Panc1 (cell line): Measurements from ENCODE around the gene UFD1. TPM values are rescaled to one million over a fixed set of nuclear protein-coding genes. Genes with fewer than 3 reads are reported as not detected.

Experiments used
- ATAC-seq: fragments of 200-7000 bp; cut with Tn5 transposase; 2 replicates; pipeline ENCODE4 v1.9.1; 2020; ENCODE audit warnings: mild to moderate bottlenecking, moderate library complexity
- BruUV-seq: library from RNA; stranded (reverse); fragments of 400-500 nt; replicated peaks from 2 replicates; lab custom pipeline; 2021; lab: Mats Ljungman, UMichigan
- CTCF ChIA-PET: fragments of 300-600 bp; sonication (Branson Sonifier 250); formaldehyde crosslinking; loops from one replicate; lab custom pipeline; 2022; ENCODE audit warnings: antibody characterized with exemption; lab: Charles Lee
- POLR2A ChIA-PET: fragments of 300-600 bp; sonication (Branson Sonifier 250); formaldehyde crosslinking; loops from one replicate; lab custom pipeline; 2022; ENCODE audit warnings: antibody characterized with exemption; lab: Charles Lee
- DNase-seq: peaks from one replicate; pipeline ENCODE4 v3.0.0-alpha.2; 2010; ENCODE audit warnings: low read depth, low spot score
- H3K27ac ChIP-seq: 2 replicates; pipeline ENCODE4 v1.5.1; 2011; ENCODE audit warnings: mild to moderate bottlenecking, low read length, inconsistent platforms
- H3K27me3 ChIP-seq: fragments of 200-500 bp; sonication (Bioruptor generic); 2 replicates; pipeline ENCODE4 v1.6.0; 2014; ENCODE audit warnings: low read length, inconsistent platforms; ENCODE audit not compliant: control insufficient read depth, insufficient read depth
- H3K36me3 ChIP-seq: fragments of 200-500 bp; sonication (Bioruptor generic); 2 replicates; pipeline ENCODE4 v1.5.1; 2014; ENCODE audit warnings: inconsistent platforms, mild to moderate bottlenecking, low read length, moderate library complexity; ENCODE audit not compliant: control insufficient read depth, insufficient read depth
- H3K4me1 ChIP-seq: 2 replicates; pipeline ENCODE4 v1.5.1; 2011; ENCODE audit warnings: inconsistent platforms, mild to moderate bottlenecking, low read length, moderate library complexity; ENCODE audit not compliant: control insufficient read depth, insufficient read depth
- H3K4me3 ChIP-seq, 2 experiments: 2 replicates each; pipeline ENCODE4 v1.5.1; 2011 to 2012; ENCODE audit warnings: low read depth in 2 of 2, low read length in 2 of 2, mild to moderate bottlenecking in 2 of 2, inconsistent platforms in 1 of 2, moderate library complexity in 1 of 2
- H3K9me3 ChIP-seq: fragments of 200-500 bp; sonication (Bioruptor generic); 2 replicates; pipeline ENCODE4 v1.5.1; 2014; ENCODE audit warnings: low read depth, mild to moderate bottlenecking, inconsistent platforms, low read length, moderate library complexity; ENCODE audit not compliant: control insufficient read depth, insufficient read depth
- POLR2AphosphoS5 ChIP-seq: IDR thresholded peaks from 2 replicates; pipeline ENCODE4 v1.6.1; 2012; ENCODE audit warnings: mild to moderate bottlenecking, low read depth, low read length, moderate library complexity
- SIN3A ChIP-seq: IDR thresholded peaks from 2 replicates; pipeline ENCODE4 v1.6.1; 2012; ENCODE audit warnings: low read depth, mild to moderate bottlenecking, low read length, moderate library complexity, borderline replicate concordance; ENCODE audit not compliant: insufficient read depth
- TCF7L2 ChIP-seq: IDR thresholded peaks from 2 replicates; pipeline ENCODE4 v1.6.1; 2011; ENCODE audit warnings: mild to moderate bottlenecking, low read depth, low read length, inconsistent platforms
- in situ Hi-C: cut with HindIII; loops from 2 replicates; pipeline ENCODE4 v1.10.0; 2016; ENCODE audit warnings: low sequenced_read_pairs, low pct_unique_long_range_greater_than_20kb
- intact Hi-C: fragments of 100-400 bp; cut with micrococcal nuclease; formaldehyde crosslinking; loops from one replicate; pipeline ENCODE4 v1.10.0; 2022; ENCODE audit not compliant: unreplicated experiment
- total RNA-seq: library from RNA; stranded (reverse); gene quantifications from one replicate; pipeline ENCODE4 v1.2.1, GENCODE V29; 2021; ENCODE audit not compliant: unreplicated experiment
- TF ChIP-seq, protein P1 (sequence below), 2 experiments: IDR thresholded peaks; 2 replicates each; pipeline ENCODE4 v1.6.1; 2011 to 2012; ENCODE audit warnings: low read depth in 2 of 2, control low read depth in 1 of 2, low read length in 1 of 2, mild to moderate bottlenecking in 1 of 2, moderate library complexity in 1 of 2; ENCODE audit not compliant: insufficient read depth in 1 of 2
- TF ChIP-seq, protein P2 (sequence below): fragments of 450-650 bp; IDR thresholded peaks from 2 replicates; pipeline ENCODE4 v1.5.1; 2017; ENCODE audit warnings: mild to moderate bottlenecking

UFD1 gene
- total RNA-seq, 1 experiment from 2014 or later: 82.8 TPM

DNA sequence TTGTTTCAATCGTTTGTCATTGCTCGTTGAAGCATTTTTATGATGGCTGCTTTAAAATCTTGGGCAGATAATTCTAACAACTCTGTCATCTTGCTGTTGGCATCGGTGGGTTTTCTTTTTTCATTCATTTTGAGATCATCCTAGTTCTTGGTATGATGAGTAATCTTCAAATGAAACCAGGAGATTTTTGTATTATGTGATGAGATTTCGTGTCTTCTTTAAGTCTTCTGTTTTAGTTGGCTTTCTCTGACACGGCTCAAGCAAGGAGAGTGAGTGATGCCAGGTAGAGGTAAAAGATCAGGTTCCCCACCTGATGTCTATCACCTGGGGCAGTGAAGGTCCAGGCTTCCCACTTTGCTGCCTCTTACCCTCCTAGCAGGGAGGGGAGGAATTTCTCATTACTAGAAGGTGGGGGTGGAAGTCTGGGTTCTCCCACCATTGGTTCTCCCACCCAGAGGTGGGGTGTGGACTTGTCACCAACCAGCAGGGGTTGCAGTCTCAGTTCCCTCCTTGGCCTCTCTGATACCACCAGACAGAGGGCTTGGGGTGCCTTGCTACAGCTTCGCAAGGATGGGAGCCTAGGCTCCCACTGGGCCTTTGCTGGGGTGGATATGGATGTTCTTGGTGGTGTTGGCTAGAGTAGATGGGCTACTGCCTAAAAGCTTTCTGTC is 13.6 kb upstream of the UFD1 start:
- in situ Hi-C loops (no loop called here), intact Hi-C loops (no loop called here)
- no TSS peak for BruUV-seq
- POLR2A ChIA-PET: no interaction called here
- H3K36me3 ChIP-seq: peaks cover 2% of the 10 kb centered on the region
- no peaks in the 10 kb centered on the region for H3K27me3 ChIP-seq
- H3K27ac ChIP-seq: no peak overlapping the region
- no peaks in the 10 kb centered on the region for H3K4me1 ChIP-seq
- no peaks in the 10 kb centered on the region for H3K9me3 ChIP-seq
- DNase-seq (no peak), ATAC-seq (no peak)
- CTCF ChIA-PET: no interaction called here
- H3K4me3 ChIP-seq: no peak overlapping the region
- no peak for TF ChIP-seq SIN3A

DNA sequence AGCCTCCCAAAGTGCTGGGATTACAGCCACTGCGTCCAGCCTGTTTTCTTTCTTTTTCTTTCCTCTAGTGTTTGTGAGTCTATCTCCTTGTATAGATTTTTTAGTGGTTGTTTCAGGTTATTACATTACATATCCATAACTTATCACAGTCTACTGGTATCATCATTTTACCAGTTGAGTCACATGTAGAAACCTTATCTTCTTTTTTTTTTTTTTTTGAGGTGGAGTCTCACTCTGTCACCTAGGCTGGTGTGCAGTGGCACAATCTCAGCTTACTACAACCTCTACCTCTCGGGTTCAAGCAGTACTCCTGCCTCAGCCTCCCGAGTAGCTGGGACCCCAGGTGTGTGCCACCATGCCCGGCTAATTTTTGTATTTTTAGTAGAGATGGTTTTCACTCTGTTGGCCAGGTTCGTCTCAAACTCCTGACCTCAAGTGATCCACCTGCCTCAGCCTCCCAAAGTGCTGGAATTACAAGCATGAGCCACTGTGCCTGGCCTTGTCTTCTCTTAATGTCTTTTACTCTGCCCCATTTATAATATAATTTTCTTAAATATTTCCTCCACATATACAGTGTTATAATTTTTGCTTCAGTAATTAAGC is 11.7 kb upstream of the UFD1 start:
- in situ Hi-C loops: no loop called here
- no TSS peak for BruUV-seq
- ATAC-seq (no peak), DNase-seq (no peak)
- no peak for TF ChIP-seq POLR2AphosphoS5
- TF ChIP-seq, protein P1, sequence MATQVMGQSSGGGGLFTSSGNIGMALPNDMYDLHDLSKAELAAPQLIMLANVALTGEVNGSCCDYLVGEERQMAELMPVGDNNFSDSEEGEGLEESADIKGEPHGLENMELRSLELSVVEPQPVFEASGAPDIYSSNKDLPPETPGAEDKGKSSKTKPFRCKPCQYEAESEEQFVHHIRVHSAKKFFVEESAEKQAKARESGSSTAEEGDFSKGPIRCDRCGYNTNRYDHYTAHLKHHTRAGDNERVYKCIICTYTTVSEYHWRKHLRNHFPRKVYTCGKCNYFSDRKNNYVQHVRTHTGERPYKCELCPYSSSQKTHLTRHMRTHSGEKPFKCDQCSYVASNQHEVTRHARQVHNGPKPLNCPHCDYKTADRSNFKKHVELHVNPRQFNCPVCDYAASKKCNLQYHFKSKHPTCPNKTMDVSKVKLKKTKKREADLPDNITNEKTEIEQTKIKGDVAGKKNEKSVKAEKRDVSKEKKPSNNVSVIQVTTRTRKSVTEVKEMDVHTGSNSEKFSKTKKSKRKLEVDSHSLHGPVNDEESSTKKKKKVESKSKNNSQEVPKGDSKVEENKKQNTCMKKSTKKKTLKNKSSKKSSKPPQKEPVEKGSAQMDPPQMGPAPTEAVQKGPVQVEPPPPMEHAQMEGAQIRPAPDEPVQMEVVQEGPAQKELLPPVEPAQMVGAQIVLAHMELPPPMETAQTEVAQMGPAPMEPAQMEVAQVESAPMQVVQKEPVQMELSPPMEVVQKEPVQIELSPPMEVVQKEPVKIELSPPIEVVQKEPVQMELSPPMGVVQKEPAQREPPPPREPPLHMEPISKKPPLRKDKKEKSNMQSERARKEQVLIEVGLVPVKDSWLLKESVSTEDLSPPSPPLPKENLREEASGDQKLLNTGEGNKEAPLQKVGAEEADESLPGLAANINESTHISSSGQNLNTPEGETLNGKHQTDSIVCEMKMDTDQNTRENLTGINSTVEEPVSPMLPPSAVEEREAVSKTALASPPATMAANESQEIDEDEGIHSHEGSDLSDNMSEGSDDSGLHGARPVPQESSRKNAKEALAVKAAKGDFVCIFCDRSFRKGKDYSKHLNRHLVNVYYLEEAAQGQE (IDR thresholded peaks at IDR 0.05; ENCODE audit: insufficient read depth in 1 of 2, low read depth in 2 of 2, low read length in 1 of 2): no peak
- no peak for TF ChIP-seq SIN3A
- TF ChIP-seq, protein P2, sequence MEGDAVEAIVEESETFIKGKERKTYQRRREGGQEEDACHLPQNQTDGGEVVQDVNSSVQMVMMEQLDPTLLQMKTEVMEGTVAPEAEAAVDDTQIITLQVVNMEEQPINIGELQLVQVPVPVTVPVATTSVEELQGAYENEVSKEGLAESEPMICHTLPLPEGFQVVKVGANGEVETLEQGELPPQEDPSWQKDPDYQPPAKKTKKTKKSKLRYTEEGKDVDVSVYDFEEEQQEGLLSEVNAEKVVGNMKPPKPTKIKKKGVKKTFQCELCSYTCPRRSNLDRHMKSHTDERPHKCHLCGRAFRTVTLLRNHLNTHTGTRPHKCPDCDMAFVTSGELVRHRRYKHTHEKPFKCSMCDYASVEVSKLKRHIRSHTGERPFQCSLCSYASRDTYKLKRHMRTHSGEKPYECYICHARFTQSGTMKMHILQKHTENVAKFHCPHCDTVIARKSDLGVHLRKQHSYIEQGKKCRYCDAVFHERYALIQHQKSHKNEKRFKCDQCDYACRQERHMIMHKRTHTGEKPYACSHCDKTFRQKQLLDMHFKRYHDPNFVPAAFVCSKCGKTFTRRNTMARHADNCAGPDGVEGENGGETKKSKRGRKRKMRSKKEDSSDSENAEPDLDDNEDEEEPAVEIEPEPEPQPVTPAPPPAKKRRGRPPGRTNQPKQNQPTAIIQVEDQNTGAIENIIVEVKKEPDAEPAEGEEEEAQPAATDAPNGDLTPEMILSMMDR: no peak
- TF ChIP-seq TCF7L2: no peak
- POLR2A ChIA-PET: no interaction called here
- Histone ChIP-seq H3K27ac (no peak overlapping the region), H3K4me3 (no peak overlapping the region), H3K4me1 (no peaks in the 10 kb centered on the region), H3K9me3 (no peaks in the 10 kb centered on the region), H3K27me3 (no peaks in the 10 kb centered on the region), H3K36me3 (peaks cover 2% of the 10 kb centered on the region)
- intact Hi-C loops: no loop called here
- CTCF ChIA-PET: no interaction called here
